ENCODE data around the gene ATAD3A.

GRCh38 chr1:1553821-1554494, 42.0 kb downstream of the ATAD3A start:
- TF ChIP-seq SPI1 (IDR thresholded peaks at IDR 0.05; ENCODE audit: borderline replicate concordance, low read depth) (no peak), CTCF (IDR thresholded peaks at IDR 0.05; ENCODE audit: insufficient read depth, low read length) (no peak), POLR2AphosphoS5 (IDR thresholded peaks at IDR 0.05; ENCODE audit: low read depth) (no peak), REST (IDR thresholded peaks at IDR 0.05; ENCODE audit: insufficient replicate concordance, low read depth) (no peak)
